ENCODE measurements around the gene BMP2K. TPM values are rescaled to one million over a fixed set of nuclear protein-coding genes. Genes with fewer than 3 reads are reported as not detected.
"Not testable (repeated sequence)": the region's sequence is repeated elsewhere in the genome, so short reads cannot be mapped to it uniquely, and the experiment has no call there.

Gene BMP2K
- total RNA-seq, 6 experiments from 2014 or later, result 32.3 to 53.5 (median 43.0) TPM

GRCh38 chr4:78864405-78865024, 88.4 kb downstream of the BMP2K start:
- H3K4me1 Mint-ChIP-seq (ENCODE audit: low read depth), result peaks cover 11% of the 10 kb centered on the region
- no peaks in the 10 kb centered on the region for H3K9me3 Mint-ChIP-seq
- TF ChIP-seq, protein P1, sequence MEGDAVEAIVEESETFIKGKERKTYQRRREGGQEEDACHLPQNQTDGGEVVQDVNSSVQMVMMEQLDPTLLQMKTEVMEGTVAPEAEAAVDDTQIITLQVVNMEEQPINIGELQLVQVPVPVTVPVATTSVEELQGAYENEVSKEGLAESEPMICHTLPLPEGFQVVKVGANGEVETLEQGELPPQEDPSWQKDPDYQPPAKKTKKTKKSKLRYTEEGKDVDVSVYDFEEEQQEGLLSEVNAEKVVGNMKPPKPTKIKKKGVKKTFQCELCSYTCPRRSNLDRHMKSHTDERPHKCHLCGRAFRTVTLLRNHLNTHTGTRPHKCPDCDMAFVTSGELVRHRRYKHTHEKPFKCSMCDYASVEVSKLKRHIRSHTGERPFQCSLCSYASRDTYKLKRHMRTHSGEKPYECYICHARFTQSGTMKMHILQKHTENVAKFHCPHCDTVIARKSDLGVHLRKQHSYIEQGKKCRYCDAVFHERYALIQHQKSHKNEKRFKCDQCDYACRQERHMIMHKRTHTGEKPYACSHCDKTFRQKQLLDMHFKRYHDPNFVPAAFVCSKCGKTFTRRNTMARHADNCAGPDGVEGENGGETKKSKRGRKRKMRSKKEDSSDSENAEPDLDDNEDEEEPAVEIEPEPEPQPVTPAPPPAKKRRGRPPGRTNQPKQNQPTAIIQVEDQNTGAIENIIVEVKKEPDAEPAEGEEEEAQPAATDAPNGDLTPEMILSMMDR (IDR thresholded peaks at IDR 0.05), result peak; percentile 94
- H3K4me3 Mint-ChIP-seq, result no peak overlapping the region
- H3K27ac Mint-ChIP-seq, result no peak overlapping the region
- H3K27me3 Mint-ChIP-seq (ENCODE audit: insufficient read depth), result no peaks in the 10 kb centered on the region; the same call in 1 of the 2 replicates
- H3K36me3 Mint-ChIP-seq (ENCODE audit: low read depth), result peaks cover 2% of the 10 kb centered on the region; the same call in 1 of the 2 replicates
- DNase-seq, result peak; percentile 74

- no peak overlapping the region for H3K4me3 Mint-ChIP-seq
Measured at GRCh38 chr4:78865451-78865850, 89.3 kb downstream of the BMP2K start.

DNA sequence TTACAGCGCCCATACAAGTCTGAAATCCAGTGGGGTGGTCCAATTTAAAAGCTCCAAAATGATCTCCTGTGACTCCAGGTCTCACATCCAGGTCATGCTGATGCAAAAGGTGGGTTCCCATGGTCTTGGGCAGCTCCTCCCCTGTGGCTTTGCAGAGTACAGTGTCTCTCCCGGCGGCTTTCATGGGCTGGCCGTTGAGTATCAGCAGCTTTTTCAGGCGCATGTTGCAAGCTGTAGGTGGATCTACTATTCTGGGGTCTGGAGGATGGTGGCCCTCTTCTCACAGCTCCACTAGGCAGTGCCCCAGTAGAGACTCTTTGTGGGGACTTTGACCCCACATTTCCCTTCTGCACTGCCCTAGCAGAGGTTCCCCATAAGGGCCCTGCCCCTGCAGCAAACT, 92.6 kb downstream of the BMP2K start:
- H3K27me3 Mint-ChIP-seq (ENCODE audit: insufficient read depth); H3K27ac Mint-ChIP-seq; H3K4me3 Mint-ChIP-seq; H3K4me1 Mint-ChIP-seq (ENCODE audit: low read depth); DNase-seq; H3K9me3 Mint-ChIP-seq: not testable (repeated sequence)
- H3K36me3 Mint-ChIP-seq (ENCODE audit: low read depth), result peaks cover 24% of the 10 kb centered on the region

More at GRCh38 chr4:78865451-78865850, 89.3 kb downstream of the BMP2K start:
- Mint-ChIP-seq H3K9me3 (no peaks in the 10 kb centered on the region), H3K27me3 (ENCODE audit: insufficient read depth) (no peaks in the 10 kb centered on the region; the same call in 1 of the 2 replicates), H3K27ac (no peak overlapping the region), H3K4me1 (ENCODE audit: low read depth) (peaks cover 11% of the 10 kb centered on the region), H3K36me3 (ENCODE audit: low read depth) (peaks cover under 1% of the 10 kb centered on the region; the same call in 1 of the 2 replicates)
- TF ChIP-seq, protein P1 (IDR thresholded peaks at IDR 0.05), result no peak
- DNase-seq, result no peak

- no peaks in the 10 kb centered on the region; the same call in 1 of the 2 replicates for H3K4me1 Mint-ChIP-seq (ENCODE audit: low read depth)
- DNase-seq, result no peak
- H3K36me3 Mint-ChIP-seq (ENCODE audit: low read depth), result peaks cover 25% of the 10 kb centered on the region
- no peaks in the 10 kb centered on the region for H3K9me3 Mint-ChIP-seq
- no peak overlapping the region; the same call in 1 of the 2 replicates for H3K27ac Mint-ChIP-seq
- TF ChIP-seq, protein P1 (IDR thresholded peaks at IDR 0.05), result no peak
- H3K4me3 Mint-ChIP-seq, result no peak overlapping the region
- H3K27me3 Mint-ChIP-seq (ENCODE audit: insufficient read depth), result peaks cover 2% of the 10 kb centered on the region
Measured at GRCh38 chr4:78870056-78870455, 93.9 kb downstream of the BMP2K start.

GRCh38 chr4:78876568-78877320, 100.6 kb downstream of the BMP2K start:
- no peak overlapping the region for H3K27ac Mint-ChIP-seq
- peaks cover 36% of the 10 kb centered on the region for H3K36me3 Mint-ChIP-seq (ENCODE audit: low read depth)
- no peaks in the 10 kb centered on the region for H3K9me3 Mint-ChIP-seq

More at GRCh38 chr4:78876568-78877320, 100.6 kb downstream of the BMP2K start:
- H3K4me3 Mint-ChIP-seq, result no peak overlapping the region
- TF ChIP-seq, protein P1 (IDR thresholded peaks at IDR 0.05), result no peak
- H3K4me1 Mint-ChIP-seq (ENCODE audit: low read depth), result peaks cover 27% of the 10 kb centered on the region
- H3K27me3 Mint-ChIP-seq (ENCODE audit: insufficient read depth), result peaks cover 2% of the 10 kb centered on the region
- peak; percentile 21 for DNase-seq

All from HFFc6 (cell line).